HG03575 (cell line): ENCODE data around the gene ADARB2.

Source experiments
- ATAC-seq: cut with Tn5 transposase; IDR thresholded peaks from one replicate; pipeline ENCODE4 v1.9.1; 2021; ENCODE audit not compliant: unreplicated experiment, insufficient number of reproducible peaks, low FRiP score; ENCODE audit errors: extremely low read depth

The ADARB2 gene

DNA sequence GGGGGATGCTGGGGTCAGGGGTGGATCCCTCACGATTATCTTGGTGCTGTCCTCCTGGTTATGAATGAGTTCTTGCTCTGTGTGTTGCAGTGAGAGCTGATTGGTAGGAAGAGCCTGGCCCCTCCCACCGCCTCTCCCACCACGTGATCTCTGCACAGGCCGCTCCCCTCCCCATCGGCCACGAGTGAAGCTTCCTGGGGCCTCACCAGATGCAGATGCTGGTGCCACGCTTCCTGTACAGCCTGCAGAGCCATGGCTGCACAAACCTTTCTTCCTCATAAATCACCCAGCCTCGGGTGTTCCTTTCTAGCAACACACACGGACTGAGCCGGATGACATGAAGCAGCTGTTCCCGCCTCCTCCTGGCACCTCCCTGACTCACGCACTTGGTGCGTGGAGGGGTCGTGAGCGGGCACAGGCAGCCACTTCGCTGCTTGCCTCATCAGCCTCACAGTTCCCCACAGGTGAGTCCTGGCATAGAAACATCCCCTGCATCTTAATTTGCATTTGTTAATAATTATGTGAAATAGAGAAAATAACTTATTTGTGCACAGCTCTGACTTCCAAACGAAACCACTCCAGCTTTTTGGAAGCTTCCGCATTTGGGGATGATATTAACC lies 210.8 kb downstream of the ADARB2 start:
- ATAC-seq: no peak

DNA sequence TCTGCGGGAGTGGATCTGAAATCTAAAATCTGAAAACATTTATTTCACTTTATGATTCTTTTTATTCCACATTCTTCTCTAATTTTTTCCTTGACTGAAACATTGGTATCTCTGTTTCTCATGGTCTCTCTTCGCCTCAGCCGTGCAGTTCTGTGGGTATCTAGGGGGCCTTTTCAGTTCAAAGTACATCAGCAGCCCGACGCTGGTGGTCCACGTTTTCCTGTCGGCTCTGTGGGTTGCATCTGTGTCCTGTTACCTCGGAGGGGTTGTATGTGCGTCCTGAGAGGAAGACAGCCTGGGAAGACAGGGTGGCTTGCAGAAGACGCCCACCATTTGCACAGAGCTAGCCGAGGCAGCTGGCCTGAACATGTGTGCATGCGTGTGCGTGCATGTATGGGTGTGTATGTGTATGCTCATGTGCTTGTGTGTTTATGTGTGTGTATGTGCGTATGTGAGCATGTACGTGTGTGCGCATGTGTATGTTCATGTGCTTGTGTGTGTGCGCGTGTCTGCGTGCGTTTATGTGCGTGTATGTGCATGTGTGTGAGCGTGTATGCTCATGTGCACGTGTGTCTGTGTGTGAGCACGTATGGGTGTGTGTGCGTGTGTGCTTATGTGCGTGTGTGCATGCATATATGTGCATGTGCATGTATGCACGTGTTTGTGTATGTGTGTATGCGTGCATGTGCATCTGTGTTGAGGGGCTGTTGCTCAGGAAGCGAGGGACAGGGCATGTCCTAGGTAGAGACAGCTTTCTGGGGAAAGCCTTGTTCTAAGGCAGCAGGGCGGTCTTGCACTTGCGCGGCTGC lies 211.8 kb downstream of the ADARB2 start:
- no peak for ATAC-seq

DNA sequence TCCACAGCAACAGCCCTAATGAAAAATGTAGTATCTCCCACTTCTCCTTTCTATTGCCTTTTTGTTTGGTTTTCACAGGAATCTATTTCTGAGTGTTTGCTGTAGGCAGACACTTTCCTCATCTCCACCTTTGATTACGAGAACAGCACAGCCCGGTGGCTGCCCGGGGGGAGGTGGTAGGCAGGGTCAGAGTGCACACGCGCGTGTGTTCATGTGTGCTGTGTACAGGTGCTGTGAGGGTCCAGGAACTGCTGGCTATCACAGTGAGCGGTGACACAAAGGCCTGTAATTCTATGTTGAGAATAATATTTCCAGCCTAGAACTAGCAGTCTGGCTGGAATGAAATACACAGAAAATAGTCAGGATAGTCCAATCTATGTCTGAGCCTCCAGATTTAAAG lies 212.8 kb downstream of the ADARB2 start:
- ATAC-seq: no peak

DNA sequence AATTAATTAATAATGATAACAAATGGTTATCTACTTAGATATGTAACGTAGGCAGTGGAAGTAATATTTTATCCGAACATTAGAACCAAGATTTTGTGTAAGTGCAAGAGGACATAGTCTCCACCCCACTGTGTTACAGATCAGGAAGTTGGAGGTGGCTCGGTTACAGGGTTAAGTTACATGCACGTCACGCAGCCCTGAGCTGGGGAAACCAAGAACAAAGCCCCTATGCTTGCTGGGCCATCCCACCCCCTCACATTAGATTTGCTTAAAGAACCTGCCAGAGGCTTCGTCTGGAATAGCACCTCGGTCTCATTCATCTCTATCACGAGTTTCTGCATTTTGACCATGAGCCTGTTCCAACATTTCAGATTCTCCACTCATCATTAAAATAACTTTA lies 214.1 kb downstream of the ADARB2 start:
- no peak for ATAC-seq

DNA sequence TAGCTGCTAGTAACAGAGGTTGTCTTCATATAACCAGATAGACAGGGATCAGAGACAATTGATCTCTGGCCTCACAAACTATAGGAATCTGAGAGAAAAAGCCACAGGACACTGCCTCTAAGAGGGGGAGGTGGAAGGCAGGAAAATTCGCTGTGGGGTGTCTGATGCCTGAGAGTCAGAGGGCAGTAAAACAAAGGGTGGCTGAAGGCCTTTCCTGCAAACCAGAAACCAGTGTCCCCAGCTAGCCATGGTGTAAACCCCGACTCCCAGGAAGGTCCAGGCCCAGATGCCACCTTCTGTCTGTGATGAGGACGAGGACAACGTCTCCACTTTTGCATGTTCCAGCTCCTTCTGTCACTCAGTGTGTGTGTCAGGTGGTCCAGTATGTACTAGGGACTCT lies 215.1 kb downstream of the ADARB2 start:
- ATAC-seq: no peak

DNA sequence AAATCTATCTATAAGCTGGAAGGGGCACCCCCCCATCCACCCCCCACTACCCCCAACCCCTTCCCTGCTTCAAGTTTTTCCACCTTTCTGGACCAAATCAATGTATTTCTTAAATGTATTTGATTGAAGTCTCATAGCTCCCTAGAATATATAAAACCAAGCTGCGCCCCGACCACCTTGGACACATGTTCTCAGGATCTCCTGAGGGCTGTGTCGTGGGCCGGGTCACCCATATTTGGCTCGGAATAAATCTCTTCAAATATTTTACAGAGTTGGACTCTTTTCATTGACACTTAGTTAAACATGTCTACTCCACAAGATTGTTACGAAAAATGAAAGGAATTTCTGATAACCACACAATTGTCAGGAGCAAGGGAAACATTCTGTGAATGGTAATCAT lies 215.6 kb downstream of the ADARB2 start:
- ATAC-seq: no peak

DNA sequence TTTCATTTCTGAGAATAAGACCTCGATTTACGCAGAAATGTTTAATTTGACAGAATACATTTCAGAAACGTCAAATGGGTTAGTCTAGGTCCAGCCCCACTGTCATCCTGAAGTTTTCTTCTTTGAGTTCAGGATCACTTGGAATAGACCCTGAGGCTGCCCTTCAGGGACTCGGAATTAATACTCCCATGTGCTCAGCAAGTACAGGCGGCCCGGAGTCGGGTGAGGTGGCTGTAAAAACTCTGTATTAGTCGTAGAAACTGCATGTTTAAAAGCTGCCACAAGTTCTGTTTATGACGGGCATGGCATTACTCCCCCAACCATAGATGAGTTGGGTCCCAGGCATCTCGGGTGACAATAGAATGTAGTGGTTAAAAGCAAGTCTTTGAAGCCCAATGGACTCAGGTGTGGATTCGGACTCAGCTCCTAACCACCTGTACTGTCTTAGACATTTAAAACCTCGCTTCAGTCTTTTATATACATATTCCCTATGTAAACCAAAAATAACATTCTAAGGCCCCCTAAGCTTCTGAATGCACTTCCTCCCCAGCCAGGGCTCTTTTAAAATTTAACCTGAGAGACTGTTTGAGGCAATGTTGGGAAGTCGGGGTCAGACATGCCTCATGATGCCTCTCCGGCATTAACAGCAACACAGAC lies 216.3 kb downstream of the ADARB2 start:
- ATAC-seq: no peak

DNA sequence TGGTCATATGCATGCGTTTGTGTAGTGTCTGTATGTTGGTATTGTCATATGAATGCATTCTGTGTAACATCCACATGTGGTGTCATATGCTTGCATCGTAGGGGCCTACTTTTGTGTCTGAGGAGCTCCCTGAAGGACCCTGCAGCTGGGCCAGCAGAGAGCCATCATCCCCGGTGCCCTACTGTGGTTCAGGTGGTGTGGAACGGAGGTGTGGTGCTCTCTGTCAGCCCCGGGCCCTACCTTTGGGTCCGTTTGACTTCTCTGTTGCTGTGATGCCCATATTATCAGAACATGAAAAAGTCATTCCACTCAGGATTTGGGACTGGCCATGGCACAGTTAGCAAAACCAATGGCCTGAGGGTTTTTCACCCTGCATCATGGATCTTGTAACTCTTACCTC lies 217.9 kb downstream of the ADARB2 start:
- no peak for ATAC-seq

DNA sequence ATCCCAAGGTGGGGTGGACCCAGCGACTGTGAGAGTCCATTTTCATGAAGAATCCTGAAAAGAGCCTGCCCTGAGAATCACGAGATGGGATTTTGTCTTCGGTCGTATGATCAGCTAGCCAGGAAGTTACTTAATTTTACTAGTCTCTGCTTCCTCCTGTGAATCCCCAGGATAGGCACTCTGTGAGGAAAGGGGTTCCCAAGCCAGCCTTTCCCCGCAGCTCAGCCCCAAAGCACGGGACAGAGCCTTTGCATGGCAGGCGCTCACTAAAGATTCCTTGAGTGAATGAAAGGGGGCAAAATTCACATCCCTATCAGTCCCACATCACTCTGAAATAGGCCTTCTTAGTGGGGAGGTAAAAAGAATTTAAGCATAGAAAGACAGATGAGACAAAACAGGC lies 219.6 kb downstream of the ADARB2 start:
- no peak for ATAC-seq

DNA sequence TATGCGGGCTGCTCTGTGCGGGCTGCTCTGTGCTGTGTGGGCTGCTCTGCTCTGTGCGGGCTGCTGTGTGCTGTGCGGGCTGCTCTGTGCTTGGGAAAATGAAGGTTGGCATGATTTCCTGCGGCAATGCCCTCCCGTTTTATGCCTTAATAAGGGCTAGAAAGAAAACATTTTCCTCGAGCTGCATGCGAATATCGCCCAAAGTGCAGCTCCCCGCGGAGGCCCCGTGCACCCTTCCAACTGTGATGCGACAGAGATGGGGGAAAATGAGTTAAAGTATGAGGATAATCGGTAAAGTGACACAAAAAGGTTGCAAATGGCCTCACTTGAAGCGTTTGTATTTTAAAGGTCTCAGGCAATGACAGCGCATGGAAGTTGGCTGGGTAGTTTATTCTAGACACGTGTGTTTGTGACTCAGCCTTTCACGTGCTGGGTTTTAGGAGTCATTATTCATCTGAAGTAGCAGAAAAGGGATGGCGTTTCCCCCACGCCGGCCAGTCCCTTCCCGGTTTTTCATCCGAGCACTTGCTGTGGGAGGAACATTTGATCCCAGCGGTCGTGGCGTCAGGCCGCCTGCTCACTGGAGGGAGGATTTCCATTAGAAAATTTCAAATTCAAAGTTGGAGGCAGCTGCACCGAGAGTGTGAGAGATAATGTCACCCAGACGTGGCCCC lies 220.7 kb downstream of the ADARB2 start:
- ATAC-seq: no peak

DNA sequence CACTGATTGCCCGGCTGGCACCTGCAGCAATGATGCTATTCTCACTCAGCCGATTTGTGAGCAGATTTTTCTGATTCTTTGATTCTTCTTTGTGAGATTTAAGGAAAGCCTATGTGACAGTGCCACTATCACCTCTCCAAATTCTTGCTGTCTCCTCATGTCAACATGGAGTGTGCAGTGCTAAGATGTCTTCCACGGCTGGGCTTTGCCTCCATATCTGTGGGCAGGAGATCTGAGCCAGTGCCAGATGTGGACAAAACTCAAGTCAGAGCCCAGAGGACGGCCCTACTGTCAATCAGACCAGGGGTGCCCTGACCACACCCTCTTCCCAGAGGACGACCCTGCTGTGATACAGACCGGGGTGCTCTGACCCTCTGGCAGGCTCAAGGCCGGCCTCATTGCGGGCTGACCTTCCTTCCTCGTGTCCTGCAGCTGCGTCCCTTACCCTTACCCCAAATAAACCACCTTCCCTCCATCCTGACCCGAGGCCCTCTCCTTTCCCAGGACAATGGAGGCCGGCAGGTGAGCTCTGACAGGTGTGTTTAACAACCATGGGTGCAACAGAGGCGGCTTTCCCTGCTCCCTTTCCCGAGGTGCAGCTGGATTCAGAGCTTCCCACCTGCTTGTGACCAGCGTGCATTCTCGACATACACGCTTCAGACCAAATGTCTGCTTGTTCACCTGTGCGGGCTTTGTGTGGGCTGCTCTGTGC lies 221.4 kb downstream of the ADARB2 start:
- no peak for ATAC-seq

DNA sequence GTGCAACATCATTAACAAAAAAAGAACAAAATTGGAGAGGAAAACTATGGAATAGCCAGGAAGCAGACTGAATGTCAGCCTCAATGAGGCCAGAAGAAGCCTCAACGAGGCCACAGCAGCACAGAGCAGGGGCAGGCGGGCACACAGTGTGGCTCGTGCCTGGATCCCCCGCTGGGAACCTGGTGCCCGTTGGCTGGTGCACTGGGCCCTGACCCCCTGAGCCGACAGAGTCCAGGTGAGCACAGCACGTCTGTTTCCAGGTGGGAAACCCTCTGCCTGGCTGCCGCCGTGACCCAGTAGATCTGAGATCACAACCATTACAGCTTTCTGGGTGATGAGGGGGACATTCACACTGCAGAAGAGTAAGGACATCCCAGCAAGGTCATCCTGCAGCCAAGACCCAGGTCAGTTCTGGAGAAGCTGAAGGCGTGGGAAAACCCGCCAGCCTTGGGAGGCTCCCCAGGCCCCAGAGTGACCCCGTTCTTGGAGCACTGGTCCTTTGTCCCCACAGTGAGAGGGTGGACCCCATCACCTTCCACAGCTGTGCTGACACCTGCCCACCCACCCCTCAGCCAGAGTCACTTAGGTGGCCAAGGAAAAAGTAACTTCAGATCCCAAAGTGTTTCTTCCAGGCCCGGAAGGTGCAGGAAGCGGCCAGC lies 222.1 kb downstream of the ADARB2 start:
- ATAC-seq: no peak

DNA sequence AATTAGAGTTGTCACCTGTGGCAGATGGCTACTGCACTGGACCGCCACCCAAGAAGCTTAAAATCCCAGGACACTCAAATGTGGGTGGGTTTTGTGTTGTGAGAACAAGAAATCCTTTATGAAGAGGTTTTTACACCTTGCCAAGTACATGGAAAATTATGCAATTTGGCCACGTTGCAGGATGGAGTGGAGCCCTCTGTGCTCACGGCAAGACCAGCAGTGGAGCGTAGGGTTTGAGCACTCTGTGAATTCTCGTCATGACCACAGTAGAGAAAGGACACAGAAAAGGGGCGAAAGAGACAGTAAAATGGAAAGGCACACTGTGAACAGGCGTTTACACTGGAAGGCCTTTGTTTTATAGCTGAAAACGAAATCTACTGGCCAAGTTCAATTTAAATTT lies 222.6 kb downstream of the ADARB2 start:
- no peak for ATAC-seq

DNA sequence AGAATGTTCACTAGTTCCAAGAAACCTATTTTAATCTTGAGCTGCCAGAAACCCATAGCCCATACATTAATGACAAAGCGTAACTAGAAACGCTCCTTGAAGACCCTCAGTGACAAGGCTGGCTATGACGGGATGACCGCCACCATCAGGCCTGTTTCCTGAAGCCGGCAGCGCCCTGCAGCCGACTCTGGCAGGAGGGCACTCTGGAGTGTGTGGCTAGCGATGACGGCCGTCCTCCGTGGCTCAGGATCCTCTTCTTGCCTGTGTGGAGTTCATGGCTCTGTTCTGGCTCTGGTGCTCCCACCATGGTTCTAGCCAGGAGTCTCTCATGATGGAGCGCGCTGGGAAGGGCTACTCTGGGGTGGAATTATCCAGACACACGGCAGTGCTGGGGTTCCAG lies 224.1 kb downstream of the ADARB2 start:
- ATAC-seq: no peak

DNA sequence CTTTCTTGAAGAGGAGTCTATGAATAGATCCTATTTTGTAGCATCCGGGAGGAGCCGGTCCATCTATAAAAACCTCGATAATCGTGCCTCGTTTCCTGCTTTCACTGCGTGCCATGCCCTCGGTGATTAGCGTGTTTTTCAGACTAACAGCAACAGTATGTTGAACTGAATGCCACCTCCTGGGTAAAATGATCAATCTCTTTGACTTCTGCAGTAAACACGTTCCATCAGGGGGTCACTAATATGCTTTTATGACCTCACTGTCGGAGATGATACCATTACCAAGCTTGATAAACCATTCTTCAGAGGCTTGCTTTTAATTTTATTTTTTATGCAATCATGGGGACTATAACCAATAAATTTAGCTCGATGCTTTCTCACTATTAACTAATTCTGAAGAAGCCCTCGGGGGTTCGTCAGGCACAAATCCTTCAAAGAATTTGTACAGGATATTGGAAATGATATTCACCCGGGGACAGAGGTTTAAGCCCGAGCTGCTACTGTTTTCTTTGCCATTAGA lies 228.3 kb downstream of the ADARB2 start:
- ATAC-seq: no peak

DNA sequence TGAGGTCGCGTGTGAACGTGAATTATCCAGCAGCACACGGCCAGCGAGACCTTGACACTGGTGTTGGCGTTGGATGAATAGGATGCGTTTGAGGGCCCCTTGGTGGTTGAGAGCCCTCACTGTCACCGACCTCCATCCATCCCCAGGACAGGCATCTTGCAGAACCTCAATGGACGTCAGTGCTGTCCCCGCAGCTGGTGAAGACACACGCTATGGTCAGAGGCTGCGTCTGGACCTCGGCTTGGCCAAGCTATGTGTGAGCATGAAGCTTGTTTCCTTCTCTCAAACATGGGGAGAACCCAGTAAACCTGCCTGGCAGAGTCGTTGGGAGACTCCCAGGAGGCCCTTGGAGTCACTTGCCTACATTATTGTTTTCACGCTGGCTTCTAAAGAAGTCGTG lies 229.2 kb downstream of the ADARB2 start:
- no peak for ATAC-seq

DNA sequence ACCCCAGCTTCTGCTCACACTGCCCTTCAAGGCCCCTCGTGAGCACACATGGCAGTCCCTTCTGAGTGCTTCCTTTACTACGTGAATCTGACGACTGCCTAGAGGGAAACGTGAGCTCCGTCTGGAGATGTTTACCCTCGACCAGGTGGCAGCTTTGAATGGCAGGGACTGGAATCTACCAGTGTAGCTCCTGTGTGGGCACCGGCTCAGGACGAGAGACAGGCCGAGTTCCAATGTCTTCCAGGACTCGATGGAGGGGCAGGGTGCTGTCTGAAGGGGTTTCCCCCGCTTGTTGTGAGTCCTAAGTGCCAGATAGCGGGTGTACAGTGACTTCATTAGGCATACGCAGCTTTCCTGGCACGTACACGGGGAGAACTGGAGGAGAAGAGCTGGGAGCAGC lies 229.9 kb downstream of the ADARB2 start:
- no peak for ATAC-seq

DNA sequence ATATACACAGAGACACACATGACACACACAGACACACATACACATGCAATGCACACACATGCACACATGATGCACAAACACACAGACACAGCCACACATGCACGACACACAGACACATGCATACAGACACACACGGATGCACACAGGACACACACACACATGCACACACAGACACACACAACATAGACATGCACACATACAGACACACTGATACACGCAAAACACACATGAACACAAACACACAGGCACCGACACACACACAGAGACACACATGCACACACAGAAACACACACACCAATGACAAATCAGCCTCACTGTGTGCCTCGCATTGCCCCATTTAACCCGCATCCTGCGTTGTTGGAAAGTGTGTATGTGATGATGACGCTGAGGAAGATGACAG lies 232.4 kb downstream of the ADARB2 start:
- ATAC-seq: no peak

DNA sequence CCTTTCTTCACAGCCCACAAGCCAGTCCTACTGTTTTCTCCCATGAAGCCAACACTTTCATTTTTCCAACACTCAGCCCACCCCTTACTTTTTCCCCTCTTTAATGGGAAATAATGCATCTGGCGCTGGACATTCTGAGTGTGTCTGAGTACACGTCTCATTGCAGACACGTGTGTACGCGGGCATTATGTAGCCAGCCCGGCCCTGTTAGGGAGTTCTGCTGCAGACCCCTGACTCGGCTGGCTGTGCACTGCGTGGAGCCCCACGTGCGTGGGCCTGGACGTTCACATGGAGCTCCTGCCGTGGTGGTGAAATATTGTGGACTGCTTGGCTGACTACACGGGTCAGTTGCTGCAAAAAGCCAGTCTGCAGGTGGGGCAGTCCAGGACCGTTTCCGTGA lies 233.0 kb downstream of the ADARB2 start:
- ATAC-seq: no peak
